ENCODE results near the gene NCF4. TPM values are rescaled to one million over a fixed set of nuclear protein-coding genes. Genes with fewer than 3 reads are reported as not detected.

Gene NCF4
- total RNA-seq, 2 donors from 2014 or later: 4.4 to 8.5 TPM

DNA sequence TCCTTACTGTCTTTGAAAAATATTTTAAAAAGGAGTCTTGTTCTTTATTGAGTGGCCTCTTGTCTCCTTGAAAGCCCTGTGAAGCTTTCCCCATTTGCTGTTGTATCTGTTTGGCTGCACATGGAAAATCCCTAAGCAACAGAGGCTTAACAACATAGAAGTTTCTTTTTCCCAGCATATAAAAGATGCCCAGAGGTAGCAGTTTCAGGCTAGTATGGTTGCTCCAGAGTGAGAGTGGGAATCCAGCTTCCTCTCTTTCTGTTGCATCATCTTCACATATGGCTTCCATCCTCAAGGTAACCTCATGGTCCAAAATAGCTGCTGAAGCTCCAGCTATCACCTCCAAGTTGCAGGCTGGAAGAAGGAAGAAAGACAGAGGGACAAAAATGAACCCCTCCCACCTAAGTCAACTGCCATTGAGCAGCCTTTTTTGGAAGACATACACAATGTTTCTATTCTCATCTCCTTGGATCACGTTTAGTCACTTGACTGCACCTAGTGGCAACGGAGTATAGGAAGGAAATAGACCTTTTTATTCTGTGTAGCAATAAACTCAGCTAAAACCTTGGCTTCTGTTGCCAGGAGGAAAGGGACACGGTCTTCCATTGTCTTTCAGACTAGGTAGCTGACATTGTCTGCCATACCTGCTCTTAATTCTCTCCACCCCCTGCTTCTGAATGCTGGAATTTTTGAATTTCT is 57.9 kb downstream of the NCF4 start:
- Histone ChIP-seq H3K36me3 (no peaks in the 10 kb centered on the region), H3K9ac (ENCODE audit: low read depth in 2 of 2, low read length in 2 of 2) (no peak overlapping the region), H3K9me3 (no peaks in the 10 kb centered on the region), H3K27ac (no peak overlapping the region), H3K4me1 (no peaks in the 10 kb centered on the region), H3K4me3 (no peak overlapping the region), H3K27me3 (no peaks in the 10 kb centered on the region)
- DNase-seq: no peak
- intact Hi-C loops (cut with DNase I): no loop called here
- TF ChIP-seq, protein P1, sequence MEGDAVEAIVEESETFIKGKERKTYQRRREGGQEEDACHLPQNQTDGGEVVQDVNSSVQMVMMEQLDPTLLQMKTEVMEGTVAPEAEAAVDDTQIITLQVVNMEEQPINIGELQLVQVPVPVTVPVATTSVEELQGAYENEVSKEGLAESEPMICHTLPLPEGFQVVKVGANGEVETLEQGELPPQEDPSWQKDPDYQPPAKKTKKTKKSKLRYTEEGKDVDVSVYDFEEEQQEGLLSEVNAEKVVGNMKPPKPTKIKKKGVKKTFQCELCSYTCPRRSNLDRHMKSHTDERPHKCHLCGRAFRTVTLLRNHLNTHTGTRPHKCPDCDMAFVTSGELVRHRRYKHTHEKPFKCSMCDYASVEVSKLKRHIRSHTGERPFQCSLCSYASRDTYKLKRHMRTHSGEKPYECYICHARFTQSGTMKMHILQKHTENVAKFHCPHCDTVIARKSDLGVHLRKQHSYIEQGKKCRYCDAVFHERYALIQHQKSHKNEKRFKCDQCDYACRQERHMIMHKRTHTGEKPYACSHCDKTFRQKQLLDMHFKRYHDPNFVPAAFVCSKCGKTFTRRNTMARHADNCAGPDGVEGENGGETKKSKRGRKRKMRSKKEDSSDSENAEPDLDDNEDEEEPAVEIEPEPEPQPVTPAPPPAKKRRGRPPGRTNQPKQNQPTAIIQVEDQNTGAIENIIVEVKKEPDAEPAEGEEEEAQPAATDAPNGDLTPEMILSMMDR (IDR thresholded peaks at IDR 0.05): no peak

DNA sequence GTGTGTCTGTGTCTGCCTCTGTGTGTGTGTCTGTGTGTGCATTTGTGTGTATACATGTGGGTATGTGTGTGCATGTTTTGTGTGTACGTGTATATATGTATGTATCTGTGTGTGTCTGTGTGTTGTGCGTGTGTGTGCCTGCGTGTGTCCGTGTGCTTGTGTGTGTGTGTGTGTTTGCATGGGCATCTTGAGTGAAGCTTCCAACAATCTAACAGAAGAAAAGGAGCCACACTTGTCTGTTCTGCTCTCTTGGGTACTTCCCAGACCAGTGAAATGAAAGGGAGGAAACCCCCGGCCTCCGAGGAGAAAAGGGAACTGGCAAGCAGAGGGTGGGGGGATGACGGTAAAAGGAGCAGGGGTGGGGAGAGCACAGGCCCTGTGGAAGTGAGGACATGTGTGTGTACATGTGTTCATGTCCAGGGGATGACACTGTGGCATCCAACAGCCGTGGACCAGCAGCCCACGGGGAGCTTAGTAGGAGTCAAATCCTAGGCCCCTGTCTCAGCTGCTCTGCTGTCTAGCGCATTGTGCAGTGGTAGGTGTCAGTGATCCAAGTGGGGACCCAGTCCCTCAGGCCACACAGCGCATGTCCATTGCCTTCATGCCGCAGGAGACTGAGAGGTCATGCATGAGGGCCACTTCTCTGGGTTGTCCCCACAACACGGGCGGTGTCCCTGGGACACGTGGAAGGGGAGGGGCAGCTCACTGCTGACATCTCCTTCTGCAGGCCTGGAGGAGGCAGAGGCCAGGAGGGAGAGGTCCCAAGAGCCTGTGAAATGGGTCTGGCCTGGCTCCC is 60.7 kb downstream of the NCF4 start:
- intact Hi-C loops (cut with DNase I): no loop called here
- no peak overlapping the region for H3K4me3 ChIP-seq
- H3K27ac ChIP-seq: no peak overlapping the region
- no peaks in the 10 kb centered on the region for H3K4me1 ChIP-seq
- no peaks in the 10 kb centered on the region for H3K36me3 ChIP-seq
- no peaks in the 10 kb centered on the region for H3K27me3 ChIP-seq
- TF ChIP-seq, protein P1 (IDR thresholded peaks at IDR 0.05): no peak
- no peaks in the 10 kb centered on the region for H3K9me3 ChIP-seq
- no peak for DNase-seq
- no peak overlapping the region for H3K9ac ChIP-seq (ENCODE audit: low read depth in 2 of 2, low read length in 2 of 2)

DNA sequence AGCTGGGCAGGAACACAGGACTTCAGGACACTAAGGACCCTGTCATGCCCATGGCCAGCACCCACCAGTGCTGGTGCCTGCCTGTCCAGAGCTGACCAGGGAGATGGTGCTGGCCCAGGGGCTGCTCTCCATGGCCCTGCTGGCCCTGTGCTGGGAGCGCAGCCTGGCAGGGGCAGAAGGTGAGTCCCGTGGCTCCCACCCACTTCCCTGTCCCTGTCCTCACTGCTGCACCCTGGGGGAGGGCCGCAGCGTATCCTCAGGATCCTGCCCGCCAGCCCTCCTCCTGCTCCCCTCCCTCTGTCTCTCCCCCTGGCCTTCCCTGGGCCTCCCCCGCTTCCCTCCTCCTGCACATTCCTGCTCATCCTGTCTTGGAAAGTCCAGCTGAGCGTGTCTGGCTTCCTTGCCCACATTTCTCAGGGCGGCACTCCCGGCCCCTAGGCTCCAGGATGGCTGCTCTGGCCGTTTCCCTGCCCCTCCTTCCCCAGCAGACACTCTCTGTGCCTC is 61.4 kb downstream of the NCF4 start:
- Histone ChIP-seq H3K9ac (ENCODE audit: low read depth in 2 of 2, low read length in 2 of 2) (no peak overlapping the region), H3K36me3 (no peaks in the 10 kb centered on the region), H3K4me1 (no peaks in the 10 kb centered on the region), H3K27me3 (no peaks in the 10 kb centered on the region), H3K9me3 (no peaks in the 10 kb centered on the region), H3K4me3 (no peak overlapping the region), H3K27ac (no peak overlapping the region)
- intact Hi-C loops (cut with DNase I): no loop called here
- TF ChIP-seq, protein P1 (IDR thresholded peaks at IDR 0.05): no peak
- DNase-seq: no peak

DNA sequence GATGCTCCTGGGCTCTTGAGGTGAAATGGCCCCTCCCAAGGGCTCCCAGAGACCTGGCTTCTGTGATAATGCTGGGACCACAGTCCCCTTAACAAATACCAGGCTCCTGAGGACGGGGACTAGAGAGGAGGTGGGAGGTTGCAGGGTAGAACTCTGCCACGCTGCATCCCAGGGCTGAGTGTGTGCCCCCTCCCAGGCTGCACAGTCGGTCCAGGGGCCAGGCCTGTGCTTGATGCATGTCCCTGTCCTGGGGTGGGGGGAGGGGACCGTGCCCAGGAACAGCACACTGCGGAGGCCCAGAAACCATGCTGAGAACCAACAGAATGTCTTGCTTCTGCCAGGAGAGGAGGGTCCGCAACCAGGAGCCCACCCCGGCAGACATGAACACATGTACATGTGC is 61.9 kb downstream of the NCF4 start:
- H3K27ac ChIP-seq: no peak overlapping the region
- no peak overlapping the region for H3K9ac ChIP-seq (ENCODE audit: low read depth in 2 of 2, low read length in 2 of 2)
- no peaks in the 10 kb centered on the region for H3K9me3 ChIP-seq
- no peaks in the 10 kb centered on the region for H3K4me1 ChIP-seq
- no peak overlapping the region for H3K4me3 ChIP-seq
- DNase-seq: no peak
- TF ChIP-seq, protein P1 (IDR thresholded peaks at IDR 0.05): no peak
- intact Hi-C loops (cut with DNase I): no loop called here
- no peaks in the 10 kb centered on the region for H3K36me3 ChIP-seq
- H3K27me3 ChIP-seq: no peaks in the 10 kb centered on the region

DNA sequence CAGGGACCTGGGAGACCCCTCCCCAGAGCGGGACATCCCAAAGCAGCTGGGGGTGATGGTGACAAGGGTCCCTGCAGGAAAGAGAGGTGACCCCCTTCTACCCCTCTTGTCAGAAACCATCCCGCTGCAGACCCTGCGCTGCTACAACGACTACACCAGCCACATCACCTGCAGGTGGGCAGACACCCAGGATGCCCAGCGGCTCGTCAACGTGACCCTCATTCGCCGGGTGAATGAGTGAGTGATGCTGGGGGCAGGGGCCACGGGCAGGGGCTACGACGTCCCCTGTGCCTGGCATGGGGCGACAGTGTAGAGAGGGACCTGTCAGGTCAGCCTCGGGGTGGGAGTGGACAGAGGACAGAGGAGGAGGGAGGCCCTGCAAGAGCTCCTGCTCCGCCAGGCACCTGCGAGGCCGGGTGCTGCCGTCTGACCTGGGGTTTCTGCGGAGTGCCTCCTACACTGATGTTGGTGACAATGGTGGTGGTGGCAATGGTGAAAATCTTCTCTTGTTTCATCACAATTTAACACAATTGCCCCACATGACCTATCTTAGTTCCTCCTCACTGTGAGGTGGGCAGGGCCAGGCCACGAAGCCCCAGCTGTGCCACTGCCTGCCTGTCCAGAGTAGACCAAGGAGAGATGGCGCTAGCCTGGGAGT is 62.5 kb downstream of the NCF4 start:
- TF ChIP-seq, protein P1 (IDR thresholded peaks at IDR 0.05): no peak
- Histone ChIP-seq H3K4me1 (no peaks in the 10 kb centered on the region), H3K27me3 (no peaks in the 10 kb centered on the region), H3K27ac (no peak overlapping the region), H3K36me3 (no peaks in the 10 kb centered on the region), H3K9ac (ENCODE audit: low read depth in 2 of 2, low read length in 2 of 2) (no peak overlapping the region), H3K4me3 (no peak overlapping the region), H3K9me3 (no peaks in the 10 kb centered on the region)
- intact Hi-C loops (cut with DNase I): no loop called here
- no peak for DNase-seq

All from colonic mucosa (tissue), 4 donors.